ENCODE measurements around the gene PSMD10.

PSMD10 gene

DNA sequence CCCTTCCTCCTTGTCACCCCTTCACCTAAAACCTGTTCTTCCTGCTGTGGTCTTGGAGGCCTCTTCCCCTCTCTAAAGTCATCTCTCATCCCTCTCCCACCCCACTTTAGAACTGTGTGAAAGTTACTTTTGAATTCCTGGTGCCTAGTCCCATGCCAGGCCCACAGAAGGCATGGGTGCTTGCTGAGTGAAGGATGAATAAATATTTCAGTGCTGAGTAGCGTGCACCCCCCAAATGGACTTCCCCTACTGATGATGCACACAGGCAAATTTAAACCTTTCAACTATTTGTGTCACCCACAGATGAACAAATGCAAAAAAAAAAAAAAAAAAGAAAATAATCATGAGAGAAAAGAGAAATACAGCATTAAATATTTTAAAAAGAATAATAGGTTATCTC lies 19.8 kb downstream of the PSMD10 start:
- no peak for DNase-seq (ENCODE audit: low read depth)

DNA sequence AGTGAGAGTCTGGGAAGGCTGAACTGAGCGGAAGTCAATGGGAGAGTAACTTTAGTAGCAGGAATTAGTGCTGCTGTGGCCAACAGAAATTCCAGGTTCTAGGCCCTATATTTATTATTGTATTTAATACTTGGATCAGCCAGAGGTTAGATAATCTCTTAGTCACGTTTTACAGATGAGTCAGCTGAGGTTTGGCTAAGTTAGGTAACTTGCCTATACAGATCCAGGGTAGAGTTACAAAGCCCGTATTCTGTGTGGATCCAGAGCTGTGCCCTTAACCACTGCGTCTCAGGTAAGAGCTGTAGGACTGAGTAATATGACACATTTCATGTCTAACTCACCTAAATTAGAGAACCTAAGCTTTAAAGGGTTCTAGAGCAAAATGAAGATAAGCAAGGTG lies 20.5 kb downstream of the PSMD10 start:
- no peak for DNase-seq (ENCODE audit: low read depth)

DNA sequence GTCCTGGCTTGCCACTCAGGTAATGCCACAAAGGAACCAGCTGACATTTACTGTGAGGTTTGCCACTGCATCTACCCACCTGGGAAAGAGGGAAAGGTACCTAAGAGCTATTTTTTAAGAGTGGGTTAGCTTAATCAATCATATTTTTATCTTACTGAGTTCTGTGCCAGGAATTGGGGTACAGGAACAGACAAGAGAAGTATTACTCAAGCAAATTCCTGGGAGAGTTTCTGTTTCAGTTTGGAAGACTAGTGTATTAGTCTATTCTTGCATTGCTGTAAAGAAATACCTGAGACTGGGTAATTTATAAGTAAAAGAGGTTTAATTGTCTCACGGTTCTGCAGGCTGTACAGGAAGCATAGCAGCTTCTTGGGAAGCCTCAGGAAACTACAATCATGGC lies 23.2 kb downstream of the PSMD10 start:
- no peak for DNase-seq (ENCODE audit: low read depth)

DNA sequence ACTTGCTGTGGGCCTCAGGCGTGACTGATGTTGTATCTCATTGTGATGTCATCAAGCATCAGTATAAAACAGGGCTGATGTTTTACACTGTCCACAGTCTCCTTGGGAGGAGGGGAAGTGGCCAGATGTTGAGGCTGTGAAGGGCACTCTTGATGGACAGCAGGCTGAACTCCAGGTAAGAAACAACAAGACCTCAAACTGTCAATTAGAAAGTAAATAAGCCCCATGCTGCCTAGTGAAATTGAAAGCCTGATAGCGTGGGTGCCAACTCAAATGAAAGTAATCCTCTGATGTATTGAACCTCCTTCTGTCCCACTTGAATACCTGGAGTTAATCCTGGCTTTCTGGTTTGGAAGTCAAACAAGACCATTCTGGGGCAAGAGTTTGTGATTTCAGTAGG lies 26.7 kb downstream of the PSMD10 start:
- DNase-seq (ENCODE audit: low read depth): no peak

DNA sequence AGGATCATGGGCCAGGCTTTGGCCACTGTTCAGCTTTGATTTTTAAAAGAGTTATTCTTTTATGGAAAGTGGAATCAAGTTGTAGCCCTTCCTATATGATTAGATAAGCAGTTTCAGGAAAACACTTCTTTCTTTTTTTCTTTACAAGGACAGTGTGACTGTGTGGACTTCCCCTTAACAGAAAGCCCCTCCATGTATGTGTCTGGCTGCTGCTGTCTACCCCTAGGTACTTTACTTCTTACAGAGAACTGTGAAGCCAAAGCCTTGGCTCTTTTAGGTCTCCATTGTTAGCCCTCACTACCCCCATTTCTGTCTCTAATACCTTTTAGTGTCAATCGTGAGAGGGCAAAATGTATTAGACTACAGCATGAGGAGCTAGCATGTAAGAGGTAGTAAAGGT lies 27.3 kb downstream of the PSMD10 start:
- DNase-seq (ENCODE audit: low read depth): no peak

DNA sequence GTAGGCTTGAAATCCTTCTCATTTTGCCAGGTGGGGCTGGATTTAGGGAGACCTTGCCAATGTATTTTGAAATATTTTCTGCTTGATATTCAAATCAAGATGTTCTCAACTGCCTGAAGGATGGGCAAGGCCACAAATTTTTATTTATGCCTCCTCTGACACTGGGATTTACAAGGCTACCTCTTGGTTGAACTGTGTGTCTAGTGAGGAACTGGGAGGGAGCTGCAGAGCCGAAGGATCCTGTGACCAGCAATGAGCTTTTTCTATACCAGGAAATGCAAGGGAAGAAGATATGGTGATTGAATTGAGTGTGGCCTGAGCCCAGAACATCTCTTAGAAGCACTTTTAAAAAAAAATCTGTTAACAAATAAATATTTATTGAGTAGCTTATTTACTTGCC lies 31.5 kb downstream of the PSMD10 start:
- no peak for DNase-seq (ENCODE audit: low read depth)

DNA sequence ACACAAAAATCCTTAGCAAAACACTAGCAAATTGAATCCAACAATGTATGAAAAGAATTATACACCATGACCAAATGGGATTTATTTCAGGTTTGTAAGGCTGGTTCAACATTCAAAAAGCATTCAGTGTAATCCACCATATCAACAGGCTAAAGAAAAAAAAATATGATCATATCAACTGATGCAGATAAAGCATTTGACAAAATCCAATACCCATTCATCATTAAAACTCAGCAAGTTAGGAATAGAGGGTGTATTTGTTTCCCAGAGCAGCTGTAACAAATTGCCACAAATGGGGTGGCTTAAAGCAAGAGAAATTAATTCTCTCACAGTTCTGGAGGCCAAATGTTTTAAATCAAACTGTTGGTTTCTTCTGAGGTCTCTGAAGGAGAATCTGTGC lies 35.8 kb downstream of the PSMD10 start:
- DNase-seq (ENCODE audit: low read depth): no peak

DNA sequence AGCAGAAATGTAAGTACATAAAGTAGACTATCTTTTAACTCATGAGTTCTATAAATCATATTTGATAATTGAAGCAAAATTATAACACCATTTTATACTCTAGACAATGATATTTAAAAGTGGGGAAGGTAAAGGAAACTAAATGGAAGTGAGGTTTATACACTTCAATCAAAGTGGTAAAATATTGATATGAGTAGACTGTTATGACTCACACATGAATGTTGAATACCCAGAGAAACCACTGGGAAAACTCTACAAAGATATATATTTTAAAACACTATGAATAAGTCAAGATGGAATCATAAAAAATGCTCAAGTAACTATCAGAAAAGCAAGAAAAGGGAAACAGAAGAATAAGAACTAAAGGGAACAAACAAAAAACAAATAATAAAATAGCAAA lies 38.1 kb downstream of the PSMD10 start:
- no peak for DNase-seq (ENCODE audit: low read depth)

DNA sequence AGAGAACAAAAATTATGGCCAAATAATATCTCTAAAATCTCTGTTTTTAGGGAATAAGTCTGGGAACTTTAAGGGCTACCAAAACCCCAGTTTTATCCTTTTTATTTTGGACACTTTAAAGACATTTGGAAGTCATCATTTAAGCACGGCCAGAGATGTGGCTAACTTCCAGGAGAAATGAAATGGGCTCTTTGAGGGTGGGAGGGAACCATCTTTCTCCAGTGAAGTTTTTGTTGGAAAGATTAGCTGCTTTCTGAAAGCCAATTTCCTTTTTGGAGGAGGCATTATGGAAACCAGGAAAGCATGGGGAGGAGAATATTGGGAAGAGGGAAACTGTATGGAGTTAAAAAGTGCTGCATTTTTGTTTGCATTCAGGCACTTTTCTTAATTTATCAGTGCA lies 41.7 kb downstream of the PSMD10 start:
- no peak for DNase-seq (ENCODE audit: low read depth)

DNA sequence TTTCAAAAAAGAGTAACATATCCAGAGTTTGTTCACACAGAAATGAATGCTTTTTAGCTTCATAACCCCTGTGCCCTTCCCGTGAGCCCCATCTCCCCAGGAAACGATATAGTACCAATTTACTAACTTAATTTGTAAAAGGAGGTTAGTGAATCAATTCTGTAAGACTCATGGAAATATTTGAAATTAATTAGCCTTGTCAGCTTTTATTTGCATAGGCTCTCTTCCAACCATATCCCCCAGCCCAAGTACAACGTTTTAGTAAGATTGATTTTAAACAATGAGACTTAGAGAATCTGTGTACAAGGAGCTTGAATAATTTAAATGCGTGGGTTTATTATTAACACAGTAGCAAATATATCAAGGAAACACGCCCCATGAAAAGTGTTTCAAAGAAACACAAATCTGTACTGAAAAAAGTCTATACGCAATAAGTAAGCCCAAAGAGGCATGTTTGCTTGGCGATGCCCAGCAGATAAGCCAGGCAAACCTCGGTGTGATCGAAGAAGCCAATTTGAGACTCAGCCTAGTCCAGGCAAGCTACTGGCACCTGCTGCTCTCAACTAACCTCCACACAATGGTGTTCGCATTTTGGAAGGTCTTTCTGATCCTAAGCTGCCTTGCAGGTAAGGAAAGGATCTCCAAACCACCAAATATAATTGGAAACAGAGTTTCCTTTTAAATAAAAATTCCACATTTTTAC lies 46.6 kb downstream of the PSMD10 start, which contains the start of gene VSIG1:
VSIG1 (plus strand) TSS at position 512 of the 703 bp plus-strand sequence; CDS start at position 578, 66 bp downstream.
- DNase-seq (ENCODE audit: low read depth): no peak

DNA sequence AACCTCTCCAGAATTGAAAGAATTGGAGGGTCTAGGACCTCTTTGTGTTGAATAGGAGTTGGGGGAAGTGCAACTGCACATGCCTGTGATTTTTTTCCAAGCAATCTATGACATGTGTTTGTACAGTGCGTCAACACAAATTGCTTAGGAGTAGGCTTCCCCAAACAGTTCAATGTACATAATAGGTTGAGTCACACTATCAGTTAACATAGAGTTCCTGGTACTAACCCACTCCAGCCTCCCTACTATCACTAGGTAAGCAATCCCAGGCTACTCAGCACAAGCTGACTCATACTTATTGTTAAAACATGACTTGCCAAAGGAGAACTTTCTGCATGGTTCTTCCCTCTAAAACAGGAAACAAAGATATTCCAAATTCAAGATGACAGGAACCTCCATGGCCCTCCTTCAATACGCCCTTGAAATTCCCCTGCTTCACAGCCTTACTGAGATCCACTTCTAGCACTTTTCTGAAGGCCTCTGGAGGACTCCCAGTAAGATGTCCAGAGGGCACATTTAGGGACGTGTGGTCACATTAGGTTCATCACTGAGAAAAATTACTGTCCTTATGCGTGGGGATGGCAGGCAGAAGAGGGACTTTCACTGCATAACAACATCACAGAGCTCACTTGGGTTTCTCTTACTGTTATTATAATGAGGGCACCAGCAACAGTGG lies 54.9 kb downstream of the PSMD10 start:
- no peak for DNase-seq (ENCODE audit: low read depth)

DNA sequence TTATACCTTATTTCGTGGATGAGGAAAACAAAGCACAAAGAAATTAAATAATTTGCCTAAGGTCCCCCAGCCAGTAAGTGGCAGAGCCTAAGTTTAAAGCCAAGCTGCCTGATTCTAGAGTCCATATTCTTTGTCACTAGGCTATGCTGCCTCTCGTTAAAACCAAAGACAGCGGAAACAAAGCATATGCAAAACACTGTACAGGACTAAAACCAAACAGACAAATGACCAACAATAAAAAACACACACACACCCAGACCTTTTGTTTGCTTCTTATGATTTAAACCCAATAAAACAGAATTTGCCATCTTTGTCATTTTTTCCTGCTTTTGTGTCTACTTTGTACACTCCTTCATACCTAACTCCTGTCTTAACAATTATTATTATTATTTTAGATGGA lies 56.6 kb downstream of the PSMD10 start:
- DNase-seq (ENCODE audit: low read depth): no peak

Measured in T-helper 22 cell (primary cell).